Stimulated activated CD8-positive, alpha-beta memory T cell treated with anti-CD3 and anti-CD28 coated beads, Interleukin-12 subunit alpha, Interleukin-12 subunit beta, amount 100 ng/mL, for 24 hours (primary cell): ENCODE data around the gene CDH5.

ENCODE experiments used
- DNase-seq: peaks from one replicate; pipeline ENCODE4 v3.0.0-alpha.2; 2020; ENCODE audit errors: extremely low read depth

Gene CDH5

DNA sequence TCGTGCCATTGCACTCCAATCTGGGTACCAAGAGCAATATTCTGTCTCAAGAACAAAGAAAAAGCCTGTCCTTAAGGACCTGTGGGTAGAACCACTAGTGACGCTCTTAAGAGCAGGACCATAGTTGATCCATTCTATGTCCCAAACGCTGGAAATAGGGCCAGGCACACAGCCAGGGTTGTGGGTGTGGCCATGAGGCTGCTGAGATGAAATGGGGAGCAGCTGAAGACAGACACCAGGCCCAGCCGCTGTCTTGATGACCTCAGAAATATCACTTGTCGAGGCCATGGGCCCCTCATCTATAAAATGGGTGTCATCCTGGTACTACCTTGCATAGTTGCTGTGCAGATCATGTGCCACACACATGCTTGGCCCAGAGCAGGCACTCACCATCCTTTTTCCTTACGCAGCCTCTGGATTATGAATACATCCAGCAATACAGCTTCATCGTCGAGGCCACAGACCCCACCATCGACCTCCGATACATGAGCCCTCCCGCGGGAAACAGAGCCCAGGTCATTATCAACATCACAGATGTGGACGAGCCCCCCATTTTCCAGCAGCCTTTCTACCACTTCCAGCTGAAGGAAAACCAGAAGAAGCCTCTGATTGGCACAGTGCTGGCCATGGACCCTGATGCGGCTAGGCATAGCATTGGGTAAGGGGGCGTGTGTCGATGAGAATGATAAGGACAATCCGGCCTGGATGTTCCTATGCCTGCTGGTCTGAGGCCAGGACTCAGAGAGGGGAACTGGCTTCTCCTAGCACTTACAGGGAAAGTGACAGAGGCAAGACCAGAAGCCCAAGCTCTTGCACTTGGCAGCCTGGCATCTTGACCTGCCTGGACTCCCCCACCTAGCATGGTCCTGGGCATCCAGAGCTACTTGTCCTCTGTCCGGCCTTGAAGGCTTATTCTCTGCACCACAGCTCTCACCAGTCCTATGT is 25.5 kb downstream of the CDH5 start:
- no peak for DNase-seq

DNA sequence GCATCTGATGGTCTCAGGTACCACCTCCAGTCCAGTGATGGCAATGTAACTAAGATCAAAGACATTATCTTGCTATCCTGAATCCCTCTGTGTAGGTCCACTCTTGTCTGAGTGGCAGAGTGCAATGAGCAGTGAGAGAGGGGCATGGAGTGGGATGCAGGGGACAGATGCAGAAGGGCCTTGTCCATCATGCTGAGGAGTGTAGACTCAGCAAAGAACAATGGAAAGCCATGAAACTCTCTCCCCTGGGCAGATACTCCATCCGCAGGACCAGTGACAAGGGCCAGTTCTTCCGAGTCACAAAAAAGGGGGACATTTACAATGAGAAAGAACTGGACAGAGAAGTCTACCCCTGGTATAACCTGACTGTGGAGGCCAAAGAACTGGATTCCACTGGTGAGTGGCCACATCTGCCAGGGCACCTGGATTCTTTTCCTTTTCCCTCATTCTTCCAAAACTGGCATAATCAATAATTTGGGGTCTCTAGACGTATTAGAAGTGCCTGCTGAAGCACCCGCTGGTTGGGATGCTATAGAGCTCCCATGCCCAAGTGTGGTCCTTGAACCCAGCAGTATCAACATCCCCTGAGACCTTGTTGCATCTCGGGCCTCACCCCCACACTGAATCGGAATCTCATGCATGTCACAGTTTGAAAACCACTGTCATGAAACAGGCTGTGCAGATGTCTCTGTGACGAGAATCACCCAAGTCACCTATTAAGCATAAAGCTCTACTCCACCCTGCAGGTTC is 29.5 kb downstream of the CDH5 start:
- no peak for DNase-seq

DNA sequence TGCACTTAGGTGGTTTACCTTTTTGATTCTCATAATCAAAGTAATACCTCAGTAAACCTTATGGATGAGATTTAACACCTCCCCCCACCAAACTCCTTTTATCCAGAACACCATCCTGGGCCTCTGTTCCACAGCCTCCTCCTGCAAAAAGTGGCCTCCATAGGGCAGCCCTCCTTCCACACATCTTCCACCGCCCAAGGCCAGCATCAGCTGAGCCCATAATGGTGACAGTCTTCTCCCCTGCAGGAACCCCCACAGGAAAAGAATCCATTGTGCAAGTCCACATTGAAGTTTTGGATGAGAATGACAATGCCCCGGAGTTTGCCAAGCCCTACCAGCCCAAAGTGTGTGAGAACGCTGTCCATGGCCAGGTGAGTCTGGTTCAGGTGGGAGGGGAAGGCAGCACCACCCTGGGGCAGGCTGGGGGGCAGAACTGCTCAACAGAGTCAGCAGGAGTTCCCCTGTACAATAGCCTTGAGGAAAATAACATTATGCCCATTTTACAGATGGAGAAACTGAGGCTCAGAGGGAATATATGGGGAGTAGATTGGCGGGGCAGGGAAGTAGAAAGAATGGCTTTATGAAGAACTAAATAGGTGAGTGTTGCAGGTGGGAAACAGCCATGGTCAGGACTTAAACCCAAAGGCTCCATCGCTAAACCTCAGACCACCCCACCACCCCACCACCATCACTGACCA is 31.4 kb downstream of the CDH5 start:
- no peak for DNase-seq

DNA sequence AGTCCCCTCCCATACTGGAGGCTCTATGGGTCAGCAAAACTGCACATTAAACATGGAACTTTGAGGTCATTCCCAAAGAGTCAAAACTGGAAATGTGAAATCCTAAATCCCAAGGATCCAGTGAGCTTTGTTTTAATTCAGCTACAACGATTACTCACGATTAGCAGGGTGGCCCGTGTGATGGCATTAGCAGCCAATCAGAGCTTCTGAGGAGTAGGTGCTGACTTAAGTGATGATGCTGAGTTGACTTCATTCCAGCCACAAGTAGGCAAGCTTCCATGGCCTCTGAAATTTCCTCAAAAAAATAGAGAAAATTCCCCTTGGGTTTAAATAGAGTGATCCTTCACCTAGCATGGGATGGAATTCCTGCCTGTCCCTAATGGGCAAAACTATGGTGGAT is 32.5 kb downstream of the CDH5 start:
- DNase-seq = no peak

DNA sequence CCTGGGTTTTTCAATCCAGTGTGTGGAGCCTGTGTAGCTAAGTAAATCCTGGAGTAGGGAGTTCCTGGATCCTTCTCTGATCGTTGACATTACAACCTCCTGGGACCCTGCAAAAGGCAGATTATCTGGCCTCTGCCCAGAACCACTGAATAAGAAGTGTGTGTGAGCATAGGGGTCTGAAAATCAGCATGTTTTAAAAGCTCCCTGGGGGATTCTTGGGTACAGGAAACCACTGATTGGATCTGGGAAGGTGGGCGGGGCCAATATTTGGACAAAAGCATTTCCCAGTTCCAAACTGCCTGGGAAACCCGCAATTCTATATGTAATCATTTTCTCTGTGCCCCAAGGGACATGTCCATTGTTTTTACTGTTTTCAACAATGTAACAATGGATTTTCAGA is 33.4 kb downstream of the CDH5 start:
- DNase-seq = no peak

DNA sequence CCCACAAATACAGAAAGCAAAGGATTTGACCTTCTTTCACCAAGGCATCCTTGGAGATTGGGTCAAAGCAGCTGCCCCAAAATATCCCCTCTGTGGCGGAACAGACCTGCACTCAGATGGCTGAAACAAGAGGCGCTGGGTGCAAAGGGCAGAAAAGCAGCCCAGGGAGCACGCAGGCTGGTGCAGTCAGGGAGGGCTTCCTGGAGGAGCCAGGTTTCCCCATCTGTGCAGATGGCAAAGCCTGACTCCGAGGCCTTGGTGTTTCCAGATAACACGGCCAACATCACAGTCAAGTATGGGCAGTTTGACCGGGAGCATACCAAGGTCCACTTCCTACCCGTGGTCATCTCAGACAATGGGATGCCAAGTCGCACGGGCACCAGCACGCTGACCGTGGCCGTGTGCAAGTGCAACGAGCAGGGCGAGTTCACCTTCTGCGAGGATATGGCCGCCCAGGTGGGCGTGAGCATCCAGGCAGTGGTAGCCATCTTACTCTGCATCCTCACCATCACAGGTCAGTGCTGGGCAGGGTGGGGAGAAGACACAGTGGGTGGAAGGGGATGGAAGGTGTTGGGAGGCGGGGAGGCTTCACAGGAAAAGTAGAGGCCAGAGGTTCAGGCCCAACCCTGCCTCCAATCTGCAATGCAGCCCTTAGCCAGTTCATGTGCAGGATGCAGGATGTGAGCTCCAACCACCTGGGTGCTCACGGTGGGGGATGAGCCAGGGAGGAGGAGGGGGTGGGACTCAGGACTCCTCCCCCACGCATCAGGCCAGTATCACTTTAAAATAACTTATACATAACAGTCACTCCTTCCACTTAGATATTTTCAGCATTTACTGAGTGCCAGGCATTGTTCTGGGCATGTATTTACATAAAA is 34.3 kb downstream of the CDH5 start:
- no peak for DNase-seq

DNA sequence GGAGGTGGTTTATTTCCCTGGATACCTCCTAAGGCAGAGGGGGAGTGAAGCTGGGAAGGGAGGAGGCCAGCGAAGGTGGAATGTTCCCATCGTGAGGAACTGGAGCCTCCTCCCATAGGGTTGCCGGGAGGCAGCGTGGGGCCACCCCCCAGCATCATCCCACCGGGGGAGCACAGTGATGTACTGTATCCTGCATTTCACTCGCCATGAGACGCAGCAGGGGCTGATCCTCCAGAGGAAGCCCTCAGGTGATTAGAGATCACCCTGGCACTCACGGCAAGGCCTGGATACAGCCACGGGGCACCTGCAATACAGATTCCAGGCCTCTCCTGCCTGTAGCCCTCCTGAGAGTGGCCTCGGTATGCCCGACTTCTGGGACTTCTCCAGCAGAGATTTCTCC is 35.1 kb downstream of the CDH5 start:
- no peak for DNase-seq

DNA sequence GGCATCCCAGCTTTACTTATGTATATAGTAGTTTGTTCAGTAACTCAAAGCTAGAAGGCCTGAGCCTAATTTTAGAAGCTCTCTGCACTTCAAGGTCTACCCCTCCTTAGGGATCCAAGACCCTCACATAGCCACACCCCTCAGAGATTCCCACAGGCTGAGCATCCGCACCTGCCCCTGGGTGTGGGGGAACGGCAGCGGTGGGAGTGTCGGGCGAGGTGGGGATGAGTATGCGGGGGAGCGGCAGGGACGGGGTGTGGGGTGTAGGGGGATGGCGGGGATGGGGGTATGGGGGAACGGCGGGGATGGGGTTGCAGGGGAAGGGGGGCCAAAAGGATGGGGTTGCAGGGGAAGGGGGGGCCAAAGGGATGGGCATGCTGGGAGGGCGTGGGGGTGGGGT is 35.7 kb downstream of the CDH5 start:
- no peak for DNase-seq

DNA sequence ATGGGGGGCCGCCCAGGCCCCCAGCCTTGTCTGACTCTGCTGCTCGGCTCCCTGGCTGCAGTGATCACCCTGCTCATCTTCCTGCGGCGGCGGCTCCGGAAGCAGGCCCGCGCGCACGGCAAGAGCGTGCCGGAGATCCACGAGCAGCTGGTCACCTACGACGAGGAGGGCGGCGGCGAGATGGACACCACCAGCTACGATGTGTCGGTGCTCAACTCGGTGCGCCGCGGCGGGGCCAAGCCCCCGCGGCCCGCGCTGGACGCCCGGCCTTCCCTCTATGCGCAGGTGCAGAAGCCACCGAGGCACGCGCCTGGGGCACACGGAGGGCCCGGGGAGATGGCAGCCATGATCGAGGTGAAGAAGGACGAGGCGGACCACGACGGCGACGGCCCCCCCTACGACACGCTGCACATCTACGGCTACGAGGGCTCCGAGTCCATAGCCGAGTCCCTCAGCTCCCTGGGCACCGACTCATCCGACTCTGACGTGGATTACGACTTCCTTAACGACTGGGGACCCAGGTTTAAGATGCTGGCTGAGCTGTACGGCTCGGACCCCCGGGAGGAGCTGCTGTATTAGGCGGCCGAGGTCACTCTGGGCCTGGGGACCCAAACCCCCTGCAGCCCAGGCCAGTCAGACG is 36.2 kb downstream of the CDH5 start:
- DNase-seq = no peak

DNA sequence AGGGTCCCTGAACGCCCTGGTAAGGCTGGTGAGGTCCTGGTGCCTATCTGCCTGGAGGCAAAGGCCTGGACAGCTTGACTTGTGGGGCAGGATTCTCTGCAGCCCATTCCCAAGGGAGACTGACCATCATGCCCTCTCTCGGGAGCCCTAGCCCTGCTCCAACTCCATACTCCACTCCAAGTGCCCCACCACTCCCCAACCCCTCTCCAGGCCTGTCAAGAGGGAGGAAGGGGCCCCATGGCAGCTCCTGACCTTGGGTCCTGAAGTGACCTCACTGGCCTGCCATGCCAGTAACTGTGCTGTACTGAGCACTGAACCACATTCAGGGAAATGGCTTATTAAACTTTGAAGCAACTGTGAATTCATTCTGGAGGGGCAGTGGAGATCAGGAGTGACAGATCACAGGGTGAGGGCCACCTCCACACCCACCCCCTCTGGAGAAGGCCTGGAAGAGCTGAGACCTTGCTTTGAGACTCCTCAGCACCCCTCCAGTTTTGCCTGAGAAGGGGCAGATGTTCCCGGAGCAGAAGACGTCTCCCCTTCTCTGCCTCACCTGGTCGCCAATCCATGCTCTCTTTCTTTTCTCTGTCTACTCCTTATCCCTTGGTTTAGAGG is 37.1 kb downstream of the CDH5 start:
- DNase-seq = no peak

DNA sequence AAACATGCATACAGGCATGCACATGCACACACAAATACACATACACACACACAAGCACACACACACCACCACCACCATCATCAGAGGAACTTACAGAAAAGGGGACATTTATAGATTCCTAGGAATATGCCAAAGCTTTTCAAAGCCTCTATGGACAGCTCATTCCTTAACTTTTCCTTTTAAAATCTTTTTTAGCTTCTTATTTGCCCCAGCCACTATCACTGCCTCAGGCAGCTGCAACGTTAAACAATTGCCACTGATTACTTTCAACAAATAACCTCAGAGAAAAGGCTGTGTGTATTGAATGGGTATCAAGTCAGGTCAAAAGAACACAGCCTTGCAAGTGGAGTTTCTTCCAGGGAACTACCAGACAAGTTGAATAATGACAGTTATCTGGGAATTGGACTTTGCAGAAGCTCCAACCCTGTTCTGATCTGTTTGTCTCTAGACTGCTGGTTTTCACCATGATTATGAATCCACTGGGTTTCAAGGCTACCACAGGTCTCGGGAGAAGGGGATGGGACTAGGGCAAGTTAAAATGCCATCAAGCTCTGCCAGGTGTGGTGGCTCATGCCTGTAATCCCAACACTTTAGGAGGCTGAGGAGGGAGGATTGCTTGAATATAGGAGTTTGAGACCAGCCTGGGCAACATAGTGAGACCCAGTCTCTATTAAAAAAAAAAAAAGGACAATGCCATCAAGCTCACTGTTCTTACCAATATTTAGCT is 38.7 kb downstream of the CDH5 start:
- DNase-seq = no peak

DNA sequence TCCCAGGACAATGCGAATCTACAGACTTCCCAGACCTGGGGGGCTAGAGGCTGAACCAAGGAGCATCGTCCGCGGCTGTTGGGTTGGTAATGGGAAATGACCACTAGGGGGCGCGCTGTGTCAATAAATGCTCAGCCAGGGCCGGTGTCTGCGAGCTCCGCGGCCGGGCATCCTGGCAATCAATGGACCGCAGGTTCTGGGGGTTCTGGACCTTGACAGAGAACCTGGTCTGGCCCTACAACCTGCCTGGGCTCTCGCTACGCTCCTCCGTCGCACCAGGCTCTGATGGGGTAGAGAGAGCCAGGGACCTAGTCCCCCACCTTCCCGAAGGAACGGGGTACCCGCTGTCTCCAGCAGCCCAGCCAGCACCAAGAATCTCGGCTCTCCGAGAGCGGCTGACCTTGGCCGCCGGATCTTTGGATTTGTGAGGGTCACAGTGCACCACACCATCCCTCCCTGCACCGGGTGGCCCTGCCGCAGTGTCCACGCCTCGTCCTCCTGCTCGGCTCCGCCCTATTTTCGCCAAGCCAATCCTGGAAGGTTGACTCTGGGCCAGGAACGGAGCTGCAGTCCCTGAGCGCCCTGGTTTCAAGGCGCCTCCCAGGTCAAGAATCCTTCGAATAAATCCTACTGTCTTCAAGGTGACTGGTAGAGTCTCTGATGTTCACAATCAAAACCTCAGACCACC is 40.2 kb downstream of the CDH5 start:
- DNase-seq = peak; percentile 56

DNA sequence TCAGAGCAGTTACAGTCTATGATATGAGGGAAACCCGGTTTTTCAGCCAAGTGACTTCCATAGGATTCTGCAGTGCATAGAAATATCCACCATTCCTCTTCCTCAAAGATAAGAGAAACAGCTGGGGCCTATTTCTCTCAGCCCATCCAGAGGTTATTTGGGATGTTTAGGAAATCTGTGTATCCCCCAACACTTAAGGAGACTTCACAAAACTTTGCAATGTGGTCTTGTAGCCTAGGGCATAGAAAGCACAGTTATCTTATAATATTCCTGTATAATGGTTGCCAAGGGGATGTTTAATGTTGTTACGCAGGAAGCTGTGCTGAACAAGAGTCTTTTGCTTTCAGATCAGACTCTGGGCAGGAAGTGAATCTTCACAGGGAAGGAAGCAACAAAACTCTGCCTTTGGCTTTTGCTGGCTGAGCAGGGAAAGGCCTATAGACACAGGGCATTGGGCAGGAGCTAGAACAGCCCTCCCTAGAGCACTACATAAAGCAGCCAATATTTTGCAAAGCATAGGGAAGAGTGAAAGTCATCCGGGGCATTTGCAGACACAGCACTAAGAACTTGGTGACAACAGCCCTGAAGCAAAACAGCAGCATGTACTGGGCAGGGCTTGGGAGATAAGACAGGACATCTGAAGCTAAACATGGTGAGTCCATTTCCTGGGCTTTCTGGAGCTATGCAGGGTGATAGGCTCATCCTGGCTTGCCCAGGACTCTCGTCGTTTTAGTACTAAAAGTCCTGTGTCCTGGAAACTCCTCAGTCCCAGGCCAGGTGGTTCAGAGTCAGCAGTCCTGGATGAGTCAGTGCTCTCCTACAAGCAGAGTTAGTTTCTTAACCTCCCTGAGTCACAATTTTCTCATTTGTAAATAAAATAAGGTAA is 41.9 kb downstream of the CDH5 start:
- no peak for DNase-seq

DNA sequence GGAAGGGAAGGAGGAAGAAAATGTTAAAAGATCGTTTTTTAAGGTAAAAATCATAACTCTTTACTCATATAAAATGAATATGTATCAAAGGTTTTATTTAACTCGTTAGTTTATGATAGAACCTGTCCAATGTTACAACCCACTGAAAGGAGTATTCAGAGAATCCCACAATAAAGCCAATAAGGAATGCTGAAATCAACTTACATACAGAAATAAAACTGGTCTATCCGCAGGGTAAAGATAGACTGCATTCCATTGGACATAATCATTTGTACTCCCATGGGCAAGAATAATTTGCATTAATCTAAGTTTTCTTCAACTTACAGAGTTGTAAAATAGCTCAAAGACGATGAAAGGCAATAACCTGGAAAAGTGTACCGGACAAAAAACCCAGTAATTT is 42.7 kb downstream of the CDH5 start:
- no peak for DNase-seq

DNA sequence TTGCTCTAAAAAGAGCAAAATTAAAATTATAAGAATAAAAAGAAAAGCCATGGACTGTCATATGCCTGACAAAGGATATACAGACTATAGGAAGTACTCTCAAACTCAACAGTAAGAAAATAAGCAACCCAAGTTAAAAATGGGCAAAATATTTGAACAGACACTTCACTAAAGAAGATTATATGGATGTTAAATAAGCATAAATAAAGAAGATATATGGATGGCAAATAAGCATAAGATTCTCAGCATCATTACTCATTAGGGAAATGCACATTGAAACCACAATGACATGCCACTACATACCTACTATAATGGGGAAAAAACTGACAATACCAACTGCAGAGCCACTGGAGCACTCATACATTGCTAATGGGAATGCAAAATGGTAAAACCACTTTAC is 45.7 kb downstream of the CDH5 start:
- DNase-seq = no peak

DNA sequence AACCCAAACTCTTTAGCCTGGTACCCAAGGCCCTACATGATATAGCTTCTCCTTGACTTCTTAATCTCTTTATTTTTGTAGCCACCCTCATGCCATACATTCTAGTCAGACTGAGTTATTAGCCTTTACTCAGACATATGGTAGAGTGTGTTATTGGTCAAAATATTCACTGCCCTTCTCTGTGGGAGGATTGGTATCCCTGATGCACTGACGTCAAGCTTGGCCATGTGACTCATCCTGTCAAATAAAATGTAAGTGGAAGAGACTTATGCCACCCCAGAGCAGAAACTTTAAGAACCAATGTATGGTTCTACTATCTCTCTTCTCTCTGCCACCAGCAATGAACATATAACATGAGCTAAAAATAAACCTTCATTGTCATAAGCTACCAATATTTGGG is 48.4 kb downstream of the CDH5 start:
- no peak for DNase-seq

DNA sequence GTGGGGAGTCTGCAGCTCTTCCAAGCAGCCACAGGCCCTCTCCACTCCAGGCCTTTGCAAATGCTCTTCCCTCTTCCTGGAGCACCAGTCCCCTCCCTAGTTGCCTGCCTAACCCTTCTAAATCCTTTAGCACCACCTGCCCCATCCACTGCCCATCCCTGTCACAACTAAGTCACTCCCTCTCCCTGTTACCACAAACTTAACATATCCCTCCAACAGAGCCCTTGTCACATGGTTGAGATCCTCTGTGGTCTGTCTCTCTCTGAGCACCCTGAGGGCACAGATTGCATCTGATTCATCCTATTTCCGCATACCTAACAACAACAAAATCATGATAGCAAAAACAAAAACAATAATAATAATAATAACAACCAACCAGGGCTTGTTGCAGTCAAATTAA is 49.6 kb downstream of the CDH5 start:
- DNase-seq = no peak
